Hypothalamus (tissue), 51 donors: ENCODE results near the gene CELF4.

ENCODE experiments used
- DNase-seq, 51 donors: peaks; one replicate each; lab custom pipeline; 2025; lab: John Stamatoyannopoulos, UW

Gene CELF4

GRCh38 chr18:37219257-37219656, 346.3 kb downstream of the CELF4 start:
- DNase-seq = no peak

- no peak for DNase-seq
These were observed 347.5 kb downstream of the CELF4 start for GRCh38 chr18:37218022-37218590.

- DNase-seq = no peak
These were observed 354.8 kb downstream of the CELF4 start for GRCh38 chr18:37210781-37211180.

GRCh38 chr18:37207343-37207742, 358.3 kb downstream of the CELF4 start:
- no peak for DNase-seq

- DNase-seq = no peak
These were observed 365.9 kb downstream of the CELF4 start for GRCh38 chr18:37199741-37200140.
